Measurements from ENCODE around the gene LTBR. TPM values are rescaled to one million over a fixed set of nuclear protein-coding genes. Genes with fewer than 3 reads are reported as not detected.
A peak's percentile ranks its signal among the peaks of the same experiment; 100 is the strongest.

The LTBR gene
- total RNA-seq, 2 donors from 2014 or later = 8.4 to 9.1 TPM

GRCh38 chr12:6428326-6428725, 44.4 kb downstream of the LTBR start:
- Histone ChIP-seq H3K9ac (ENCODE audit: extremely low read depth, low read length, poor library complexity, severe bottlenecking) (no peak overlapping the region), H3K9me3 (ENCODE audit: control insufficient read depth, low read length) (no peaks in the 10 kb centered on the region), H3K36me3 (ENCODE audit: control insufficient read depth, insufficient read depth, low read length) (no peaks in the 10 kb centered on the region), H3K27ac (ENCODE audit: low read depth, low read length) (no peak overlapping the region), H3K4me1 (ENCODE audit: control insufficient read depth, insufficient read depth, low read length) (no peaks in the 10 kb centered on the region), H3K4me3 (ENCODE audit: low read length) (no peak overlapping the region), H3K27me3 (ENCODE audit: control insufficient read depth, insufficient read depth, low read length, poor library complexity, severe bottlenecking) (no peaks in the 10 kb centered on the region)
- Mint-ChIP-seq H3K27me3 (ENCODE audit: insufficient read depth) (no peaks in the 10 kb centered on the region), H3K4me1 (peaks cover 2% of the 10 kb centered on the region), H3K36me3 (ENCODE audit: low read depth) (no peaks in the 10 kb centered on the region), H3K4me3 (no peak overlapping the region), H3K27ac (no peak overlapping the region), H3K9me3 (no peaks in the 10 kb centered on the region)
- 88 to 89% methylated on average over 3 of the region's 3 CpGs for WGBS, 2 experiments (ENCODE audit: insufficient coverage in 1 of 2, insufficient read length in 1 of 2)
- no peak for DNase-seq
- TF ChIP-seq, protein P1, sequence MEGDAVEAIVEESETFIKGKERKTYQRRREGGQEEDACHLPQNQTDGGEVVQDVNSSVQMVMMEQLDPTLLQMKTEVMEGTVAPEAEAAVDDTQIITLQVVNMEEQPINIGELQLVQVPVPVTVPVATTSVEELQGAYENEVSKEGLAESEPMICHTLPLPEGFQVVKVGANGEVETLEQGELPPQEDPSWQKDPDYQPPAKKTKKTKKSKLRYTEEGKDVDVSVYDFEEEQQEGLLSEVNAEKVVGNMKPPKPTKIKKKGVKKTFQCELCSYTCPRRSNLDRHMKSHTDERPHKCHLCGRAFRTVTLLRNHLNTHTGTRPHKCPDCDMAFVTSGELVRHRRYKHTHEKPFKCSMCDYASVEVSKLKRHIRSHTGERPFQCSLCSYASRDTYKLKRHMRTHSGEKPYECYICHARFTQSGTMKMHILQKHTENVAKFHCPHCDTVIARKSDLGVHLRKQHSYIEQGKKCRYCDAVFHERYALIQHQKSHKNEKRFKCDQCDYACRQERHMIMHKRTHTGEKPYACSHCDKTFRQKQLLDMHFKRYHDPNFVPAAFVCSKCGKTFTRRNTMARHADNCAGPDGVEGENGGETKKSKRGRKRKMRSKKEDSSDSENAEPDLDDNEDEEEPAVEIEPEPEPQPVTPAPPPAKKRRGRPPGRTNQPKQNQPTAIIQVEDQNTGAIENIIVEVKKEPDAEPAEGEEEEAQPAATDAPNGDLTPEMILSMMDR (conservative IDR thresholded peaks at IDR 0.05) = no peak

DNA sequence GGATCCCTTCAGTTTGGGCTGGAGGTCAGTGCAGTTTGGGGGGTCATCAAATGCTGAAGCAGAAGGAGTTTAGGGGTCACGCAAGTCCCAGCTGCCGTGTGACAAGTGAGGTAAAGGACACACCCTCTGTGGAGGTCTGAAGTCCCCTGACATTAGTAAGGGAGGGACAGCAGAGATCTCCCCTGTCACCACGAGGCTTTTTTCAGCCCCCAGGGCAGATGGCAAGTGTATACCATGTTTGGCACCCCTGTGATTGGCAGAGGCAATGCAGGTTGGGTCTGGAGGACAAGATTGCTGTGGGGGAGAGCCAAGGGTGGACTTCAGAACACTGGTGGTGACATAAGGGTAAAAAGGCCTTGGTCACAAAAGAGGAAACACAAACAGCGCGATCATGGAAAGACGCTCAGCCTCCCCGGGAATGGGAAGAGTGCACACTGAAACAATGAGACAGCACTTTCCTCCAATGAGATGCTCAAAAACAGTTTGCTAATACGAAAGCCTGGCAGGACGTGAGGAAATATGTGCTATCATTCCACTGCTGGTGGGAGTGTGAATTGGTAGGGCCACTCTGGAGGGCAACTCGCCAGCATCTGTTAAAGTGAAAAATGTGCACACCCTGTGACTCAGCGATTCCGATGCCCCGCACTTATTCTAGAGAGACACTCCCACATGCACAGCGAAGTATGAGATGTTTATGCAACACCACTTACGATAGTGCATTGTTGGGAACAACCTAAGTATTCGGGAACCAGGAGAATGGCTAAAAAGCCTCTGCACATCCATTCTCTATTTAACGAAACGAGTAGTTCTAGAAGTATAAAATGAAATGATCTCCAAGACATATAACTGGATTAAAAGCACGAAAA, 46.4 kb downstream of the LTBR start:
- no peaks in the 10 kb centered on the region for H3K36me3 ChIP-seq (ENCODE audit: control insufficient read depth, insufficient read depth, low read length)
- no peak overlapping the region for H3K4me3 ChIP-seq (ENCODE audit: low read length)
- peak; percentile 40 for DNase-seq
- Mint-ChIP-seq H3K27me3 (ENCODE audit: insufficient read depth) (no peaks in the 10 kb centered on the region), H3K4me1 (peaks cover 14% of the 10 kb centered on the region), H3K9me3 (no peaks in the 10 kb centered on the region), H3K4me3 (no peak overlapping the region), H3K36me3 (ENCODE audit: low read depth) (no peaks in the 10 kb centered on the region), H3K27ac (no peak overlapping the region)
- no peaks in the 10 kb centered on the region for H3K27me3 ChIP-seq (ENCODE audit: control insufficient read depth, insufficient read depth, low read length, poor library complexity, severe bottlenecking)
- TF ChIP-seq, protein P1 (conservative IDR thresholded peaks at IDR 0.05) = no peak
- 93% methylated on average over 16 to 18 of the region's 19 CpGs for WGBS, 2 experiments (ENCODE audit: insufficient coverage in 1 of 2, insufficient read length in 1 of 2)
- H3K9me3 ChIP-seq (ENCODE audit: control insufficient read depth, low read length) = no peaks in the 10 kb centered on the region
- no peaks in the 10 kb centered on the region for H3K4me1 ChIP-seq (ENCODE audit: control insufficient read depth, insufficient read depth, low read length)
- H3K9ac ChIP-seq (ENCODE audit: extremely low read depth, low read length, poor library complexity, severe bottlenecking) = no peak overlapping the region
- H3K27ac ChIP-seq (ENCODE audit: low read depth, low read length) = no peak overlapping the region

DNA sequence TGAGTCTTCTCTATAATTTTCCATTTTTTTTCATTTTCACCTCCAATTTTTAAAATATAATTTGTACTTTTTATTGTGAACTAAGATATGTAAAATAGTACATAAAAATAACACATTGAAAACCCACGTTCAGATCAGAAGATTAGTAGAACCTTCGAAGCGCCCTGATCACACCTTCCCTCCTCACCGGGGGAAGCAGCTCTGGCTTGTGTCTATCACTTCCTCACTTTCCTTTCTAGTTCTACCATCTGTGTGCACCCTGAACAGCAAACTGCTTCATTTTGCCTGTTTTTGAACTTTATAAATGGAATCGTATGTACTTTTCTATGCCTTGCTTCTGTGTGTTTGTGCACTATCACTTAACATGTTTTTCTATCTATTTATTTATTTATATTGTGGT, 49.0 kb downstream of the LTBR start:
- Mint-ChIP-seq H3K4me3 (no peak overlapping the region), H3K36me3 (ENCODE audit: low read depth) (no peaks in the 10 kb centered on the region), H3K27me3 (ENCODE audit: insufficient read depth) (no peaks in the 10 kb centered on the region), H3K9me3 (no peaks in the 10 kb centered on the region), H3K4me1 (peaks cover 14% of the 10 kb centered on the region), H3K27ac (no peak overlapping the region)
- peak; percentile 33 for DNase-seq
- no peaks in the 10 kb centered on the region for H3K27me3 ChIP-seq (ENCODE audit: control insufficient read depth, insufficient read depth, low read length, poor library complexity, severe bottlenecking)
- H3K4me3 ChIP-seq (ENCODE audit: low read length) = no peak overlapping the region
- TF ChIP-seq, protein P1 (conservative IDR thresholded peaks at IDR 0.05) = no peak
- no peaks in the 10 kb centered on the region for H3K36me3 ChIP-seq (ENCODE audit: control insufficient read depth, insufficient read depth, low read length)
- WGBS, 2 experiments (ENCODE audit: insufficient coverage in 1 of 2, insufficient read length in 1 of 2) = 88 to 98% methylated on average over 4 to 5 of the region's 5 CpGs
- no peaks in the 10 kb centered on the region for H3K9me3 ChIP-seq (ENCODE audit: control insufficient read depth, low read length)
- no peak overlapping the region for H3K27ac ChIP-seq (ENCODE audit: low read depth, low read length)
- H3K4me1 ChIP-seq (ENCODE audit: control insufficient read depth, insufficient read depth, low read length) = no peaks in the 10 kb centered on the region
- H3K9ac ChIP-seq (ENCODE audit: extremely low read depth, low read length, poor library complexity, severe bottlenecking) = no peak overlapping the region
